HepG2 (cell line): ENCODE data around the gene DLX5. TPM values are rescaled to one million over a fixed set of nuclear protein-coding genes. Genes with fewer than 3 reads are reported as not detected.
A peak's percentile ranks its signal among the peaks of the same experiment; 100 is the strongest.

Source experiments
- BCL3 ChIP-seq: sonication (generic); formaldehyde crosslinking; IDR thresholded peaks from 2 replicates; pipeline ENCODE4 v1.5.1; 2020; ENCODE audit warnings: mild to moderate bottlenecking, missing genetic modification reagents, moderate library complexity
- EHMT2 ChIP-seq: fragments of 200-600 bp; sonication (generic); IDR thresholded peaks from 2 replicates; pipeline ENCODE4 v1.7.0; 2017; ENCODE audit warnings: antibody characterized with exemption, low read depth, low read length, borderline replicate concordance
- HMGA1 ChIP-seq: sonication (generic); formaldehyde crosslinking; conservative IDR thresholded peaks from 2 replicates; pipeline ENCODE4 v1.4.0; 2020; ENCODE audit warnings: missing genetic modification reagents
- HNF4G ChIP-seq, 2 experiments: sonication (generic) in 1 of 2; formaldehyde crosslinking in 1 of 2; IDR thresholded peaks; 2 replicates each; pipeline versions ENCODE4 v1.4.0 to v1.6.1; 2011 to 2020; ENCODE audit warnings: borderline replicate concordance in 2 of 2, low read depth in 2 of 2, mild to moderate bottlenecking in 2 of 2, low read length in 1 of 2, missing genetic modification reagents in 1 of 2, moderate library complexity in 1 of 2
- KIAA2018 ChIP-seq: sonication (generic); formaldehyde crosslinking; IDR thresholded peaks from 2 replicates; pipeline ENCODE4 v1.5.0; 2020; ENCODE audit warnings: mild to moderate bottlenecking, missing genetic modification reagents, borderline replicate concordance
- MXI1 ChIP-seq: IDR thresholded peaks from 3 replicates; pipeline ENCODE4 v1.6.1; 2012; ENCODE audit warnings: low read depth, low read length, inconsistent platforms, borderline replicate concordance
- NR2C2 ChIP-seq: sonication (generic); formaldehyde crosslinking; IDR thresholded peaks from 2 replicates; pipeline ENCODE4 v1.4.0; 2020; ENCODE audit warnings: missing genetic modification reagents, mild to moderate bottlenecking, moderate library complexity, borderline replicate concordance
- PRDM4 ChIP-seq: sonication (generic); formaldehyde crosslinking; IDR thresholded peaks from 2 replicates; pipeline ENCODE4 v1.9.0; 2021; ENCODE audit warnings: missing genetic modification reagents, borderline replicate concordance
- SATB2 ChIP-seq: sonication (generic); formaldehyde crosslinking; IDR thresholded peaks from 2 replicates; pipeline ENCODE4 v1.5.0; 2020; ENCODE audit warnings: missing genetic modification reagents
- SUZ12 ChIP-seq: fragments of 150-350 bp; IDR thresholded peaks from 2 replicates; pipeline ENCODE4 v1.6.1; 2014; ENCODE audit warnings: low read depth, low read length
- TEAD2 ChIP-seq: sonication (generic); formaldehyde crosslinking; IDR thresholded peaks from 2 replicates; pipeline ENCODE4 v1.9.0; 2021; ENCODE audit warnings: missing genetic modification reagents
- ZBTB21 ChIP-seq: sonication (generic); formaldehyde crosslinking; IDR thresholded peaks from 2 replicates; pipeline ENCODE4 v1.4.0; 2020; ENCODE audit warnings: missing genetic modification reagents
- ZFP36L1 ChIP-seq: sonication (generic); formaldehyde crosslinking; IDR thresholded peaks from 2 replicates; pipeline ENCODE4 v1.8.0; 2022; ENCODE audit warnings: mild to moderate bottlenecking, missing genetic modification reagents, moderate library complexity
- ZNF501 ChIP-seq: sonication (generic); formaldehyde crosslinking; IDR thresholded peaks from 2 replicates; pipeline ENCODE4 v1.5.1; 2020; ENCODE audit warnings: mild to moderate bottlenecking, moderate library complexity, missing genetic modification reagents
- ZNF563 ChIP-seq: sonication (generic); formaldehyde crosslinking; IDR thresholded peaks from 2 replicates; pipeline ENCODE4 v1.8.0; 2022; ENCODE audit warnings: mild to moderate bottlenecking, moderate library complexity, missing genetic modification reagents
- ZSCAN21 ChIP-seq: sonication (generic); formaldehyde crosslinking; IDR thresholded peaks from 2 replicates; pipeline ENCODE4 v1.8.0; 2022; ENCODE audit warnings: mild to moderate bottlenecking, missing genetic modification reagents, moderate library complexity, borderline replicate concordance
- polyA plus RNA-seq, 8 experiments: library from polyadenylated mRNA; depleted of rRNA in 3 of 8; stranded (reverse) in 7 of 8; unstranded in 1 of 8; fragments of >200 nt; fragmentation: Illumina TruSeq in 4 of 8; extraction: Trizol in 4 of 8; gene quantifications; 2 replicates each; pipeline versions ENCODE4 v1.2.1 to v1.2.3, GENCODE V29; 2011 to 2016; ENCODE audit warnings: low read depth in 4 of 8, missing spikeins in 1 of 8, mixed read lengths in 1 of 8; ENCODE audit not compliant: insufficient read depth in 1 of 8
- total RNA-seq, 5 experiments: library from RNA; depleted of rRNA; stranded (reverse); fragments of >200 nt; fragmentation: Illumina TruSeq; extraction: Trizol; gene quantifications; 2 replicates each; pipeline ENCODE4 v1.2.3, GENCODE V29; 2016; ENCODE audit warnings: low read depth in 1 of 5

Gene DLX5
- total and polyA plus RNA-seq, 2 of the 13 experiments (the other 11 are each of a cell fraction or from before 2014, with no cell fraction given), result not detected

- TF ChIP-seq EHMT2 (no peak), SATB2 (CRISPR knock-in tag) (no peak), PRDM4 (CRISPR knock-in tag) (no peak), ZBTB21 (no peak), HMGA1 (CRISPR knock-in tag) (no peak), NR2C2 (CRISPR knock-in tag) (no peak; the same call in 1 of the 2 replicates), KIAA2018 (CRISPR knock-in tag) (no peak), ZNF563 (peak; percentile 77; the same call in 1 of the 2 replicates), ZFP36L1 (CRISPR knock-in tag) (no peak), ZNF501 (CRISPR knock-in tag) (no peak; the same call in 1 of the 2 replicates), ZSCAN21 (peak; percentile 11; the same call in 1 of the 2 replicates), SUZ12 (no peak), HNF4G (IDR thresholded peaks at IDR 0.05; ENCODE audit: borderline replicate concordance, low read depth, low read length) (no peak), HNF4G (CRISPR knock-in tag; IDR thresholded peaks at IDR 0.05; ENCODE audit: borderline replicate concordance, low read depth) (0 out of 2 replicates have a peak, but pooled peaks have one; percentile 8), BCL3 (CRISPR knock-in tag) (no peak), TEAD2 (CRISPR knock-in tag) (no peak), MXI1 (no peak)
These were observed 18.4 kb downstream of the DLX5 start (continued) for GRCh38 chr7:97006055-97006815.
